Lower lobe of right lung (tissue), 2 donors: Measurements from ENCODE around the gene METTL26. TPM values are rescaled to one million over a fixed set of nuclear protein-coding genes. Genes with fewer than 3 reads are reported as not detected.

ENCODE experiments used
- ATAC-seq, 2 donors: fragments of 200-7000 bp; cut with Tn5 transposase; one replicate each; pipeline ENCODE4 v1.9.1; 2020 to 2022; ENCODE audit warnings: mild to moderate bottlenecking in 2 of 2, moderate library complexity in 2 of 2
- DNase-seq: peaks from one replicate; pipeline ENCODE4 v3.0.0-alpha.2; 2020
- H3K27ac ChIP-seq: fragments of 200-600 bp; one replicate; pipeline ENCODE4 v1.8.0; 2022
- H3K27me3 ChIP-seq: fragments of 200-600 bp; one replicate; pipeline ENCODE4 v1.8.0; 2022; ENCODE audit warnings: low read depth
- H3K36me3 ChIP-seq: fragments of 200-600 bp; one replicate; pipeline ENCODE4 v1.8.0; 2022; ENCODE audit warnings: mild to moderate bottlenecking
- H3K4me1 ChIP-seq: fragments of 200-600 bp; one replicate; pipeline ENCODE4 v1.8.0; 2022
- H3K4me3 ChIP-seq: fragments of 200-600 bp; one replicate; pipeline ENCODE4 v1.8.0; 2022; ENCODE audit warnings: mild to moderate bottlenecking
- H3K9me3 ChIP-seq: fragments of 200-600 bp; one replicate; pipeline ENCODE4 v1.8.0; 2022
- CTCF ChIP-seq: fragments of 200-600 bp; IDR thresholded peaks from one replicate; pipeline ENCODE4 v1.8.0; 2022; ENCODE audit warnings: antibody characterized with exemption, mild to moderate bottlenecking
- intact Hi-C: fragments of 100-400 bp; cut with DNase I; formaldehyde crosslinking; loops from one replicate; pipeline ENCODE4 v1.11.0; 2022
- total RNA-seq: library from RNA; stranded (reverse); fragmentation: NEBNext Ultra II Directional; extraction: Animal tissue kit (Norgen Biotek cat#: 25700); gene quantifications from one replicate; pipeline ENCODE4 v1.2.1, GENCODE V29; 2021
- donor health status: DM: no; HTN: yes; CAD: no; lungs with severe emphysema.

METTL26 gene
- total RNA-seq, 1 donor from 2014 or later = 63.1 TPM

- H3K27ac ChIP-seq = no peak overlapping the region
- intact Hi-C loops = no loop called here
- TF ChIP-seq CTCF = no peak
- DNase-seq = no peak
- H3K9me3 ChIP-seq = no peaks in the 10 kb centered on the region
- no peak for ATAC-seq
- H3K27me3 ChIP-seq = no peaks in the 10 kb centered on the region
- H3K4me3 ChIP-seq = no peak overlapping the region
- H3K36me3 ChIP-seq = no peaks in the 10 kb centered on the region
- H3K4me1 ChIP-seq = peaks cover 36% of the 10 kb centered on the region
Measured at GRCh38 chr16:640614-641013, 4.5 kb upstream of the METTL26 start.

GRCh38 chr16:638836-639235 is 2.7 kb upstream of the METTL26 start:
- Histone ChIP-seq H3K36me3 (no peaks in the 10 kb centered on the region), H3K4me1 (peaks cover 35% of the 10 kb centered on the region), H3K27me3 (no peaks in the 10 kb centered on the region), H3K9me3 (no peaks in the 10 kb centered on the region), H3K27ac (no peak overlapping the region), H3K4me3 (no peak overlapping the region)
- intact Hi-C loops = no loop called here
- ATAC-seq (no peak), DNase-seq (no peak)
- no peak for TF ChIP-seq CTCF

- no peak overlapping the region for H3K4me3 ChIP-seq
- intact Hi-C loops = no loop called here
- peaks cover 28% of the 10 kb centered on the region for H3K4me1 ChIP-seq
- ATAC-seq = no peak
- TF ChIP-seq CTCF = no peak
- H3K27ac ChIP-seq = no peak overlapping the region
- no peaks in the 10 kb centered on the region for H3K9me3 ChIP-seq
- no peak for DNase-seq
- H3K36me3 ChIP-seq = peaks cover 2% of the 10 kb centered on the region
- H3K27me3 ChIP-seq = no peaks in the 10 kb centered on the region
Measured at GRCh38 chr16:638034-638543, 2.0 kb upstream of the METTL26 start.

- Histone ChIP-seq H3K4me3 (peak overlapping the region; percentile 95), H3K27ac (peak overlapping the region; percentile 92), H3K4me1 (peaks cover 21% of the 10 kb centered on the region), H3K27me3 (no peaks in the 10 kb centered on the region), H3K9me3 (no peaks in the 10 kb centered on the region), H3K36me3 (peaks cover 5% of the 10 kb centered on the region)
- ATAC-seq (peak; percentile 90 to 91), DNase-seq (peak; percentile 91)
- TF ChIP-seq CTCF = no peak
- intact Hi-C loops = no loop called here
Measured at GRCh38 chr16:637081-638018, 1.2 kb upstream of the METTL26 start.

GRCh38 chr16:635573-636205 is 416 bp downstream of the METTL26 start:
- Histone ChIP-seq H3K9me3 (no peaks in the 10 kb centered on the region), H3K27ac (peak overlapping the region; percentile 92), H3K4me3 (peak overlapping the region; percentile 95), H3K27me3 (no peaks in the 10 kb centered on the region), H3K36me3 (peaks cover 5% of the 10 kb centered on the region), H3K4me1 (peaks cover 27% of the 10 kb centered on the region)
- DNase-seq (no peak), ATAC-seq (no peak)
- intact Hi-C loops = no loop called here
- TF ChIP-seq CTCF = no peak
